HepG2 (cell line): Measurements from ENCODE around the gene ZNF416. TPM values are rescaled to one million over a fixed set of nuclear protein-coding genes. Genes with fewer than 3 reads are reported as not detected.
A peak's percentile ranks its signal among the peaks of the same experiment; 100 is the strongest.

Experiments
- ATAC-seq: fragments of 200-7000 bp; cut with Tn5 transposase; 3 replicates; pipeline ENCODE4 v1.9.1; 2020; ENCODE audit warnings: mild to moderate bottlenecking, moderate library complexity
- BruUV-seq: library from RNA; stranded (reverse); fragments of 400-500 nt; replicated peaks from 2 replicates; lab custom pipeline; 2021; lab: Mats Ljungman, UMichigan
- CTCF ChIA-PET: fragments of 300-600 bp; formaldehyde crosslinking; extraction: SDS; loops from one replicate; lab custom pipeline; 2021; ENCODE audit warnings: low total read pairs, inconsistent platforms, low intra/inter-chr PET ratio; lab: Yijun Ruan, JAX
- POLR2A ChIA-PET: fragments of 350-600 bp; sonication (Branson Sonifier 250); formaldehyde crosslinking; loops from one replicate; lab custom pipeline; 2020; ENCODE audit warnings: antibody characterized with exemption, inconsistent platforms; lab: Yijun Ruan, JAX
- DNase-seq: peaks from one replicate; pipeline ENCODE4 v3.0.0-alpha.2; 2015; ENCODE audit warnings: low spot score
- FAIRE-seq: peaks from 3 replicates; lab custom pipeline; 2011; peaks lifted over from hg19 to GRCh38; lab: Jason Lieb, UNC
- H2AFZ ChIP-seq: one replicate; pipeline ENCODE4 v1.6.1; 2011; ENCODE audit warnings: low read length, inconsistent platforms
- H3K27ac ChIP-seq: fragments of 300-600 bp; 3 replicates; pipeline ENCODE4 v1.8.0; 2011; ENCODE audit warnings: mixed run types, mild to moderate bottlenecking, mixed read lengths, low read length, inconsistent platforms; ENCODE audit not compliant: insufficient read depth; ENCODE audit errors: extremely low read length
- H3K27me3 ChIP-seq, 2 experiments: fragments of 200-600 bp in 1 of 2; 2 replicates in 1 of 2; 3 replicates in 1 of 2; pipeline versions ENCODE4 v1.6.0 to v1.8.0; 2011; ENCODE audit warnings: low read length in 2 of 2, mild to moderate bottlenecking in 2 of 2, moderate library complexity in 2 of 2, inconsistent platforms in 1 of 2; ENCODE audit not compliant: insufficient read depth in 2 of 2, control insufficient read depth in 1 of 2
- H3K36me3 ChIP-seq, 2 experiments: fragments of 200-600 bp in 1 of 2; replicated peaks in 1 of 2; 2 replicates in 1 of 2; 3 replicates in 1 of 2; pipeline versions ENCODE4 v1.5.1 to v1.8.0; 2011; ENCODE audit warnings: low read length in 2 of 2, inconsistent platforms in 1 of 2; ENCODE audit not compliant: insufficient read depth in 2 of 2, control insufficient read depth in 1 of 2
- H3K4me1 ChIP-seq: 2 replicates; pipeline ENCODE4 v1.5.1; 2012; ENCODE audit warnings: low read length, inconsistent platforms; ENCODE audit not compliant: insufficient read depth
- H3K4me2 ChIP-seq: 2 replicates; pipeline ENCODE4 v1.6.0; 2011; ENCODE audit warnings: low read depth, low read length, inconsistent platforms
- H3K4me3 ChIP-seq, 3 experiments: fragments of 200-600 bp in 1 of 3; sonication (generic), shearing (Covaris generic) in 1 of 3; replicated peaks in 1 of 3; 2 replicates each; pipeline ENCODE4 v1.5.1; 2011 to 2016; ENCODE audit warnings: low read length in 3 of 3, inconsistent platforms in 2 of 3, low read depth in 2 of 3, mild to moderate bottlenecking in 2 of 3, control low read depth in 1 of 3, mixed read lengths in 1 of 3; ENCODE audit not compliant: insufficient read depth in 1 of 3
- H3K79me2 ChIP-seq: one replicate; pipeline ENCODE4 v1.6.1; 2011; ENCODE audit warnings: low read length, inconsistent platforms; ENCODE audit not compliant: insufficient read depth
- H3K9ac ChIP-seq: 2 replicates; pipeline ENCODE4 v1.6.0; 2011; ENCODE audit warnings: mild to moderate bottlenecking, low read depth, low read length, inconsistent platforms; ENCODE audit not compliant: insufficient read depth
- H3K9me3 ChIP-seq: 2 replicates; pipeline ENCODE4 v1.5.1; 2012; ENCODE audit warnings: mild to moderate bottlenecking, low read length
- H4K20me1 ChIP-seq: 2 replicates; pipeline ENCODE4 v1.6.0; 2011; ENCODE audit warnings: inconsistent platforms, mild to moderate bottlenecking, low read length, moderate library complexity; ENCODE audit not compliant: insufficient read depth
- ARNT ChIP-seq: fragments of 450-650 bp; IDR thresholded peaks from 2 replicates; pipeline ENCODE4 v1.6.1; 2017
- BATF2 ChIP-seq: sonication (generic); formaldehyde crosslinking; IDR thresholded peaks from 2 replicates; pipeline ENCODE4 v1.8.0; 2022; ENCODE audit warnings: mild to moderate bottlenecking, missing genetic modification reagents, moderate library complexity
- FOXA1 ChIP-seq, 2 experiments: fragments of 450-650 bp in 1 of 2; sonication (generic) in 1 of 2; formaldehyde crosslinking in 1 of 2; IDR thresholded peaks; 2 replicates each; pipeline versions ENCODE4 v1.4.0 to v1.6.1; 2016 to 2020; ENCODE audit warnings: missing genetic modification reagents in 1 of 2
- HMG20B ChIP-seq: conservative IDR thresholded peaks from 2 replicates; pipeline ENCODE4 v1.6.1; 2016; ENCODE audit warnings: missing genetic modification reagents, missing compliant biosample characterization
- HOXD1 ChIP-seq: sonication (generic); formaldehyde crosslinking; IDR thresholded peaks from 2 replicates; pipeline ENCODE4 v1.5.0; 2020; ENCODE audit warnings: missing genetic modification reagents
- IKZF4 ChIP-seq: sonication (generic); formaldehyde crosslinking; IDR thresholded peaks from 2 replicates; pipeline ENCODE4 v1.5.1; 2020; ENCODE audit warnings: borderline replicate concordance, mild to moderate bottlenecking, low read depth, missing genetic modification reagents; ENCODE audit errors: not compliant biosample characterization
- JUND ChIP-seq: sonication (generic); formaldehyde crosslinking; IDR thresholded peaks from 2 replicates; pipeline ENCODE4 v1.8.0; 2022; ENCODE audit warnings: mild to moderate bottlenecking, missing genetic modification reagents
- MXD3 ChIP-seq: IDR thresholded peaks from 2 replicates; pipeline ENCODE4 v1.6.1; 2016; ENCODE audit warnings: mild to moderate bottlenecking, missing biosample characterization, missing genetic modification reagents
- NCOA1 ChIP-seq: sonication (generic); formaldehyde crosslinking; IDR thresholded peaks from 2 replicates; pipeline ENCODE4 v1.9.0; 2021; ENCODE audit warnings: missing genetic modification reagents
- NFATC3 ChIP-seq: sonication (generic); formaldehyde crosslinking; IDR thresholded peaks from 2 replicates; pipeline ENCODE4 v1.5.1; 2020; ENCODE audit warnings: mild to moderate bottlenecking, missing genetic modification reagents
- RAD21 ChIP-seq: fragments of 450-650 bp; formaldehyde crosslinking; IDR thresholded peaks from 2 replicates; pipeline ENCODE4 v1.5.0; 2020; ENCODE audit warnings: mild to moderate bottlenecking
- RARA ChIP-seq: IDR thresholded peaks from 2 replicates; pipeline ENCODE4 v1.6.1; 2016; ENCODE audit warnings: missing genetic modification reagents, missing compliant biosample characterization
- ZBTB3 ChIP-seq: sonication (generic); formaldehyde crosslinking; IDR thresholded peaks from 2 replicates; pipeline ENCODE4 v1.4.0; 2020; ENCODE audit warnings: low read depth, mild to moderate bottlenecking, moderate library complexity, missing genetic modification reagents, borderline replicate concordance
- ZFAT ChIP-seq: sonication (generic); formaldehyde crosslinking; conservative IDR thresholded peaks from 2 replicates; pipeline ENCODE4 v1.8.1; 2023; ENCODE audit warnings: missing genetic modification reagents, inconsistent platforms
- ZNF101 ChIP-seq: sonication (generic); formaldehyde crosslinking; IDR thresholded peaks from 2 replicates; pipeline ENCODE4 v1.4.0; 2020; ENCODE audit warnings: mild to moderate bottlenecking, low read depth, missing genetic modification reagents, borderline replicate concordance
- ZNF235 ChIP-seq: sonication (generic); formaldehyde crosslinking; IDR thresholded peaks from 2 replicates; pipeline ENCODE4 v1.8.1; 2023; ENCODE audit warnings: mild to moderate bottlenecking, missing genetic modification reagents, borderline replicate concordance
- ZNF607 ChIP-seq: sonication (generic); formaldehyde crosslinking; IDR thresholded peaks from 2 replicates; pipeline ENCODE4 v1.5.1; 2020; ENCODE audit warnings: missing genetic modification reagents, mild to moderate bottlenecking, borderline replicate concordance
- ZNF615 ChIP-seq: sonication (generic); formaldehyde crosslinking; IDR thresholded peaks from 2 replicates; pipeline ENCODE4 v1.5.0; 2020; ENCODE audit warnings: mild to moderate bottlenecking, missing genetic modification reagents, borderline replicate concordance
- ZNF792 ChIP-seq: IDR thresholded peaks from 2 replicates; pipeline ENCODE4 v1.6.1; 2016
- ZNF816 ChIP-seq: sonication (generic); formaldehyde crosslinking; IDR thresholded peaks from 2 replicates; pipeline ENCODE4 v1.8.0; 2022; ENCODE audit warnings: missing genetic modification reagents, mild to moderate bottlenecking, borderline replicate concordance
- WGBS: methylation state at CpG from one replicate; pipeline ENCODE4 v1.1.6; 2017; ENCODE audit warnings: low lambda C conversion rate; 5-methylcytosine and 5-hydroxymethylcytosine counted together
- in situ Hi-C: cut with HindIII; loops from 2 replicates; pipeline ENCODE4 v1.10.0; 2017; ENCODE audit warnings: low pct_unique_long_range_greater_than_20kb; ENCODE audit not compliant: extremely low pct_ligation_motif_present
- intact Hi-C: fragments of 100-400 bp; cut with micrococcal nuclease; formaldehyde crosslinking; loops from one replicate; pipeline ENCODE4 v1.10.0; 2022; ENCODE audit not compliant: unreplicated experiment
- polyA plus RNA-seq, 8 experiments: library from polyadenylated mRNA; depleted of rRNA in 3 of 8; stranded (reverse) in 7 of 8; unstranded in 1 of 8; fragments of >200 nt; fragmentation: Illumina TruSeq in 4 of 8; extraction: Trizol in 4 of 8; gene quantifications; 2 replicates each; pipeline versions ENCODE4 v1.2.1 to v1.2.3, GENCODE V29; 2011 to 2016; ENCODE audit warnings: low read depth in 4 of 8, missing spikeins in 1 of 8, mixed read lengths in 1 of 8; ENCODE audit not compliant: insufficient read depth in 1 of 8
- total RNA-seq, 5 experiments: library from RNA; depleted of rRNA; stranded (reverse); fragments of >200 nt; fragmentation: Illumina TruSeq; extraction: Trizol; gene quantifications; 2 replicates each; pipeline ENCODE4 v1.2.3, GENCODE V29; 2016; ENCODE audit warnings: low read depth in 1 of 5
- TF ChIP-seq, protein P1 (sequence below): sonication (generic); formaldehyde crosslinking; conservative IDR thresholded peaks from 2 replicates; pipeline ENCODE4 v1.4.0; 2020; ENCODE audit warnings: missing genetic modification reagents
- TF ChIP-seq, protein P2 (sequence below): sonication (generic); formaldehyde crosslinking; conservative IDR thresholded peaks from 2 replicates; pipeline ENCODE4 v1.4.0; 2020; ENCODE audit warnings: missing genetic modification reagents

Gene ZNF416
- total and polyA plus RNA-seq, 2 of the 13 experiments (the other 11 are each of a cell fraction or from before 2014, with no cell fraction given) = 1.5 to 5.3 TPM

DNA sequence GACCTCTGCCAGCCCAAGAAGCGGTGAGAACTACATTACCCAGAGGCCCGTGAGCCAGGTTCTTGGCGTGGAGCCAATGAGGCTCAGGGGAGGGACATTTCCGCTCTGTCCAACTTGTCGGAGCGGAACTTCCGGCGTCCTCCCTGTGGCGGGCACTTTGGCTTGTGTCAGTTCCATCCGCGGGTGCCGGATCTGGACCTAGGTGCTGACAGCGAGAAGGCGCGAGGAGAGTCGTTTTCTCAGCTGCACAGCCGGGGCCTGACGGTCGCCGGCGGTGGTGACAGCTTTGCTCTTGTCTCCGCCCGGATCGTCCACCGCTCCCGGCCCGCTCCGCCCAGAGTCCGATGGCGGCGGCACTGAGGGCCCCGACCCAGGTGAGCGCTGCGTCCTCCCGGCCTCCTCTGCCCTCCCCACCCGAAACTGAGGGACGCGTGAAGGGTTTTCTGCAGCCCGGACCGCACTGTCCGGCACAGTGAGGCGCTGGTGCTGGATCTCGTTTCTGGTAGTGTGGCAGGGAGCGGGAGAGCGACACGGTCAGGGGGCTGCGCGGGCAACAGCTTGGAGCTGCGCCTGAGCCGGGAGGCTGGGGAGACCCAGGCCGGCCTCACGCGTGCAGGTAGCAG is 21.2 kb upstream of the ZNF416 start, which contains the start of gene ZNF530:
ZNF530 (plus strand) TSS at position 125 of the 623 bp plus-strand sequence. CDS start 4,461 bp downstream, outside the sequence.
- POLR2A ChIA-PET = no interaction called here
- peak within 1 kb of the TSS; percentile 89 for H3K4me2 ChIP-seq
- 0 out of 2 replicates have a peak, but pooled peaks have one; percentile 69 for TF ChIP-seq NFATC3
- no peak for TF ChIP-seq ZNF792 (CRISPR knock-in tag)
- no peak for TF ChIP-seq JUND
- no peak for TF ChIP-seq MXD3 (CRISPR knock-in tag)
- TF ChIP-seq NCOA1 (CRISPR knock-in tag) = no peak
- no peak for TF ChIP-seq ZNF235 (CRISPR knock-in tag)
- TF ChIP-seq ZFAT (CRISPR knock-in tag) = no peak
- TF ChIP-seq RAD21 (CRISPR knock-in tag) = no peak
- TF ChIP-seq FOXA1 (IDR thresholded peaks at IDR 0.05) = no peak
- TF ChIP-seq FOXA1 (CRISPR knock-in tag; IDR thresholded peaks at IDR 0.05) = no peak; the same call in 1 of the 2 replicates
- no peak for TF ChIP-seq ZNF101 (CRISPR knock-in tag)
- TF ChIP-seq, protein P1, sequence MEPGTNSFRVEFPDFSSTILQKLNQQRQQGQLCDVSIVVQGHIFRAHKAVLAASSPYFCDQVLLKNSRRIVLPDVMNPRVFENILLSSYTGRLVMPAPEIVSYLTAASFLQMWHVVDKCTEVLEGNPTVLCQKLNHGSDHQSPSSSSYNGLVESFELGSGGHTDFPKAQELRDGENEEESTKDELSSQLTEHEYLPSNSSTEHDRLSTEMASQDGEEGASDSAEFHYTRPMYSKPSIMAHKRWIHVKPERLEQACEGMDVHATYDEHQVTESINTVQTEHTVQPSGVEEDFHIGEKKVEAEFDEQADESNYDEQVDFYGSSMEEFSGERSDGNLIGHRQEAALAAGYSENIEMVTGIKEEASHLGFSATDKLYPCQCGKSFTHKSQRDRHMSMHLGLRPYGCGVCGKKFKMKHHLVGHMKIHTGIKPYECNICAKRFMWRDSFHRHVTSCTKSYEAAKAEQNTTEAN = no peak
- TF ChIP-seq, protein P2, sequence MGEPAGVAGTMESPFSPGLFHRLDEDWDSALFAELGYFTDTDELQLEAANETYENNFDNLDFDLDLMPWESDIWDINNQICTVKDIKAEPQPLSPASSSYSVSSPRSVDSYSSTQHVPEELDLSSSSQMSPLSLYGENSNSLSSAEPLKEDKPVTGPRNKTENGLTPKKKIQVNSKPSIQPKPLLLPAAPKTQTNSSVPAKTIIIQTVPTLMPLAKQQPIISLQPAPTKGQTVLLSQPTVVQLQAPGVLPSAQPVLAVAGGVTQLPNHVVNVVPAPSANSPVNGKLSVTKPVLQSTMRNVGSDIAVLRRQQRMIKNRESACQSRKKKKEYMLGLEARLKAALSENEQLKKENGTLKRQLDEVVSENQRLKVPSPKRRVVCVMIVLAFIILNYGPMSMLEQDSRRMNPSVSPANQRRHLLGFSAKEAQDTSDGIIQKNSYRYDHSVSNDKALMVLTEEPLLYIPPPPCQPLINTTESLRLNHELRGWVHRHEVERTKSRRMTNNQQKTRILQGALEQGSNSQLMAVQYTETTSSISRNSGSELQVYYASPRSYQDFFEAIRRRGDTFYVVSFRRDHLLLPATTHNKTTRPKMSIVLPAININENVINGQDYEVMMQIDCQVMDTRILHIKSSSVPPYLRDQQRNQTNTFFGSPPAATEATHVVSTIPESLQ (CRISPR knock-in tag) = no peak
- no peak for TF ChIP-seq ARNT
- TF ChIP-seq RARA (CRISPR knock-in tag) = no peak
- no peak for TF ChIP-seq ZNF816 (CRISPR knock-in tag)
- TF ChIP-seq ZNF615 (CRISPR knock-in tag) = no peak
- TF ChIP-seq HOXD1 (CRISPR knock-in tag) = no peak
- TF ChIP-seq IKZF4 (CRISPR knock-in tag) = peak; percentile 86
- TF ChIP-seq ZBTB3 = no peak
- no peak for TF ChIP-seq HMG20B (CRISPR knock-in tag)
- TF ChIP-seq BATF2 (CRISPR knock-in tag) = no peak
- no peak for TF ChIP-seq ZNF607

More for the DNA sequence above, 21.2 kb upstream of the ZNF416 start, which contains the start of gene ZNF530:
- H3K36me3 ChIP-seq = no peaks in the 10 kb centered on the region; a peak in 2 of 5 replicates
- in situ Hi-C loops (no loop called here), intact Hi-C loops (loop anchor here (2.0 kb wide), 2 partner anchors 21 to 113 kb away; partner anchors contain the start of genes ZNF416 and ZNF419)
- H3K27ac ChIP-seq = peak within 1 kb of the TSS; percentile 14
- peak; percentile 91 for DNase-seq
- H3K27me3 ChIP-seq = no peaks in the 10 kb centered on the region
- H3K9me3 ChIP-seq = no peaks in the 10 kb centered on the region
- peaks cover 19% of the 10 kb centered on the region for H3K4me1 ChIP-seq
- peak; percentile 95 for FAIRE-seq
- H4K20me1 ChIP-seq = no peaks in the 10 kb centered on the region
- CTCF ChIA-PET = no interaction called here
- H2AFZ ChIP-seq = peak within 1 kb of the TSS; percentile 58
- peak within 1 kb of the TSS; percentile 62 for H3K9ac ChIP-seq
- no TSS peak for BruUV-seq
- ATAC-seq = peak; percentile 99
- H3K79me2 ChIP-seq = peaks cover 6% of the 10 kb centered on the region
- WGBS = 4% methylated on average over 5 of the region's 53 CpGs
- peak within 1 kb of the TSS; percentile 73 to 89 (median 80) for H3K4me3 ChIP-seq
